Skeletal muscle tissue (tissue), 4 donors: ENCODE data around the gene PRMT3. TPM values are rescaled to one million over a fixed set of nuclear protein-coding genes. Genes with fewer than 3 reads are reported as not detected.
"Not testable (repeated sequence)": the region's sequence is repeated elsewhere in the genome, so short reads cannot be mapped to it uniquely, and the experiment has no call there.

Source experiments
- H3K27ac ChIP-seq: one replicate; pipeline ENCODE4 v1.7.0; 2013; ENCODE audit warnings: mild to moderate bottlenecking, low read depth, low read length, inconsistent platforms
- H3K27me3 ChIP-seq, 3 donors: one replicate each; pipeline ENCODE4 v1.7.0; 2013; ENCODE audit warnings: low read length in 3 of 3; ENCODE audit not compliant: control insufficient read depth in 3 of 3, insufficient read depth in 3 of 3
- H3K36me3 ChIP-seq, 3 donors: one replicate each; pipeline ENCODE4 v1.7.0; 2013; ENCODE audit warnings: low read length in 3 of 3; ENCODE audit not compliant: control insufficient read depth in 3 of 3, insufficient read depth in 3 of 3
- H3K4me1 ChIP-seq, 3 donors: one replicate each; pipeline ENCODE4 v1.7.0; 2013; ENCODE audit warnings: low read length in 3 of 3, mild to moderate bottlenecking in 3 of 3; ENCODE audit not compliant: control insufficient read depth in 3 of 3, insufficient read depth in 3 of 3
- H3K4me3 ChIP-seq, 3 donors: one replicate each; pipeline ENCODE4 v1.7.0; 2013; ENCODE audit warnings: low read length in 3 of 3
- H3K9ac ChIP-seq, 3 donors: one replicate each; pipeline ENCODE4 v1.7.0; 2013; ENCODE audit warnings: low read length in 3 of 3, mild to moderate bottlenecking in 3 of 3, moderate library complexity in 2 of 3, low read depth in 1 of 3
- H3K9me3 ChIP-seq, 3 donors: one replicate each; pipeline ENCODE4 v1.7.0; 2013; ENCODE audit warnings: low read length in 3 of 3; ENCODE audit not compliant: control insufficient read depth in 3 of 3
- total RNA-seq: library from RNA; depleted of rRNA; stranded (reverse); fragments of >200 nt; gene quantifications from one replicate; pipeline ENCODE4 v1.2.3, GENCODE V29; 2014
- donor health status: Osteomylitis.

The PRMT3 gene
- total RNA-seq, 1 donor from 2014 or later, result 17.2 TPM

DNA sequence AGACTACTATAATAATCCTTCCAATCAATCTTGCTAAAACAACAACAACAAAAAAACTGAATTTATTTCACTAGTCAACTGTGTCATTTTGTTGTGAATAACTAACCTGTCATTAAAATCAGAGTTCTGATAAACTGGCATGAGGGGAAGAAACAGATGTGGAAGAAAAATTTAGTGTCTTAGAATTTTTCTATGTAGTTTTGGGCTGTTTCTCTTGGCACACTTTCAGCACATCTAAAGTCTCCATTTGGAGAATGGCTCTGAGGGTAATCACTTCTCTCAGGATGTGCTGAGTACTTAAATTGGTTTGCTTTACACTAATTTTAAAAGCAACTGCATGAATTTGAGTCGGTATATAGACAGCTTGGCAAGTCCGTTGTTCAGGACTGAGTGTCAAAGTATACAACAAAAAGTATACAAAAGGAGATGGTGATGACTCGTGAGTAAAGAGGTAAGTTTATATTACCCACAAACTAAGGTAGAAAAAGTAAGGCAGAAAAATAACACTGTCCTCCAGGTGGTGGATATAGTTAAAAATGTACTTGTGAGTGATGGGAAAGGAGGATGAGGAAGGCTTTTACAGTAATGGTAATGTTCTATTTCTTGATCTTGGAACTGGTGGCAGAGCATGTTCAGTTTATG, 13.8 kb upstream of the PRMT3 start:
- Histone ChIP-seq H3K4me1 (no peaks in the 10 kb centered on the region), H3K27ac (no peak overlapping the region), H3K4me3 (no peak overlapping the region), H3K27me3 (no peaks in the 10 kb centered on the region), H3K36me3 (peaks cover 2 to 17% (median 8%) of the 10 kb centered on the region in 3 donors), H3K9me3 (no peaks in the 10 kb centered on the region), H3K9ac (no peak overlapping the region)

DNA sequence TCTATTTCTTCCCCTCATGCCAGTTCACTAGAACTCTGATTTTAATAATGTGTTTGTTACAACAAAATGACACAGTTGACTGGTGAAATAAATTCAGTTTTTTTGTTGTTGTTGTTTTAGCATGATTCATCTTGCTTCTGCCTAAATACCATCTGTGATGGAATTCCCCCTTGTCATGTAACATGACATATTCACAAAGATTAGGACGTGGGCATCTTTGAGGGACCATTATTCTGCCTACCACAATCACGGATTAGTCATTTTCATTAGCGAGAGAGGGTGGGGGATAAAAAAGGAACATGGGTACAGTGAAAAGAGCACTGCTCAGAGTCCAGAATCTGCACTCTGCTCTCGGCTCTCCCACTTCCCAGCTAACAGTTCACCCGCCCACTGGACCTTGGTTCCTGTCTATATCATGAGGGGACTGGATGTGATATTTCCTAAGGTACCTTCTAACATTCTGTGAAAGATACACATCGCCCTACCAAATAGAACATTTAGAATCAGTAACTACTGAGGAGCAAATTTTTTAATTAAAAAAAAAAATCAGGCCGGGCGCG, 12.7 kb upstream of the PRMT3 start:
- Histone ChIP-seq H3K27me3 (no peaks in the 10 kb centered on the region), H3K36me3 (peaks cover 6 to 28% (median 16%) of the 10 kb centered on the region in 3 donors), H3K9ac (no peak overlapping the region), H3K4me3 (no peak overlapping the region), H3K27ac (no peak overlapping the region), H3K9me3 (no peaks in the 10 kb centered on the region), H3K4me1 (no peaks in the 10 kb centered on the region)

DNA sequence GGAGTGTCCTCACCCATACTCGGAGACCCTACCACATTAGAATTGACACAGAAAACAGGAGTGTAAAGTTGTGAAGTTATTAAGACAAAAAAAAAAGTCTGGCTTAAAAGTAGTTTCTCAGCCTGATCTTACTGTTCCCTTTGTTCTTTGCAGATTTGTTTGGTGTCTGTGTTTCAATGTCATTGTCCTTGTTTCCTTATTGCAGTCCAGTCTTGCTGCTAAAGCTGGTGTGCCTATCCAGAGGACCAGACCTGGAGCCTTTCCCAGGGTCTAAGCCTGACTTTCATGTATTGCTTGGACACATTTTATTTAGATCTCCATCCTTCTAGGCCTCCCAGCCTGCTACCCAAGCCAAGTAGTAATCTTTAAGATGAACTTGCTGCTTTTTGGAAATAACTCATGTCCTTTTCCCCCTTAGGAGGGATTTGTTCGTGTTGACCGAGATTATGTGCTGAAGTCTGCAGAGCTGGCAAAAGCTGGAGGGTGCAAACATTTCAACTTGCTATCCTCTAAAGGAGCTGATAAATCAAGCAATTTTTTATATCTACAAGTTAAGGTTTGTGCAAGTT, 11.3 kb upstream of the PRMT3 start:
- Histone ChIP-seq H3K27me3 (no peaks in the 10 kb centered on the region), H3K27ac (no peak overlapping the region), H3K4me1 (no peaks in the 10 kb centered on the region), H3K9ac (no peak overlapping the region), H3K4me3 (no peak overlapping the region), H3K9me3 (no peaks in the 10 kb centered on the region), H3K36me3 (peaks cover 8 to 30% (median 19%) of the 10 kb centered on the region in 3 donors)

DNA sequence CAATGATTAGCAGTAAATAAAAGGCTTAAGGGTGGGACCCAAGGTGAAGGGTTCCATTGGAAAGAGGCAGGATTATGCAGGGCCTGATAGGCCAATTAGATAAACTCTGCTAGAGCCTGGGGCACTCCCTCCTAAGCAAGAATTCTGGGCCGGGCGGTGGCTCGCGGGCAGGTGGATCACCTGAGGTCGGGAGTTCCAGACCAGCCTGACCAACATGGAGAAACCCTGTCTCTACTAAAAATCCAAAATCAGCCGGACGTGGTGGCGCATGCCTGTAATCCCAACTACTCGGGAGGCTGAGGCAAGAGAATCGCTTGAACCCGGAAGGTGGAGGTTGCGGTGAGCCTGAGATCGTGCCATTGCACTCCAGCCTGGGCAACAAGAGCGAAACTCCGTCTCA, 1.5 kb upstream of the PRMT3 start:
- H3K9ac ChIP-seq, H3K4me3 ChIP-seq, H3K27me3 ChIP-seq, H3K27ac ChIP-seq, H3K9me3 ChIP-seq: not testable (repeated sequence)
- Histone ChIP-seq H3K4me1 (peaks cover 14 to 22% (median 16%) of the 10 kb centered on the region in 3 donors), H3K36me3 (peaks cover 3 to 22% (median 14%) of the 10 kb centered on the region in 3 donors)

DNA sequence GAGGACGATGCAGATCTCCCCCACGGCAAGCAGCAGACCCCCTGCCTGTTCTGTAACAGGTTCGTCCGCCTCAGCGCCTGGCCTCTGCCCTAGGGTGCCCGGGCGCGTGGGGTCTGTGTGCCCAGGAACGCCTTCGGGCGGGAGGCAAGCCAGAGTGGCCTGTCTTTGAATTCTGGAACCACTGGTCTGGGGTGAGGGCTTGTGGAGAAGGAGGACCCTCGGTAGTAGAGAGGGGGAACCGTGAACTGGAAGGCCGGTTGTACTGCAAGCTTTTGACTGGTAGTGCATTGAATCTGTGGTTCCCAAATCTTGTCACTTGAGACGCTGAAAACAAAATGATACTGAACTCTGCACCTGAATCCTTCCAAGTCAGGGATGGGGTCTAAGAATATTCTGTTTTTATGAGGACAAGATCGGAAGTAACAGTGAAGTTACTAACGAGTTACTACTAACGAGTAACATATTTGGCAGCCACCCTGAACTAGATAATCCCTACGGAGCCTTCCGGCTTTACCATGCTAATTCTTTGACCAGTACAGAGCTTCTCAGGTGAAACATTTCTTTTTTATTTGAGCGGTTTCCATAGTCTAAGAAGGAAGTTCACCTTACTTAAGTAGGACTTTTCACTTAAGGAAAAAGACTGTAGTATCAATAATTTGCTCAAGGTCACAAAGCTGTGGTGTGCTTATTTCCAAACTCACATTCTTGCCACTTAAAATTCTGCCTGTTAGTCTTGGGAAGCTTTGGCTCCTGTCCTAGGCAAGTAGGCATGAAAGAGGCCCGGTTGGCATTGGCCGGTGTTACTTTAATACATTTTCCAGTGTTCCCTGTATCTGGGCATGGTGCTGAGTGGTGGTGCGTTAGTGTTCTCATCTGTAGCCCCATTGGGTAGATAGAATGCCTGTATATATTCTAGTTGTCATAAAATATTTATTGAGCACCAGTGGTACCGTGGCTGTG, 860 bp downstream of the PRMT3 start:
- Histone ChIP-seq H3K9me3 (no peaks in the 10 kb centered on the region), H3K27me3 (no peaks in the 10 kb centered on the region), H3K4me3 (peak overlapping the region; percentile 79 to 98 (median 90)), H3K27ac (peak overlapping the region; percentile 90), H3K4me1 (peaks cover 14 to 22% (median 16%) of the 10 kb centered on the region in 3 donors), H3K36me3 (peaks cover 2 to 12% (median 6%) of the 10 kb centered on the region in 3 donors), H3K9ac (peak overlapping the region; percentile 81 to 92 (median 90))

DNA sequence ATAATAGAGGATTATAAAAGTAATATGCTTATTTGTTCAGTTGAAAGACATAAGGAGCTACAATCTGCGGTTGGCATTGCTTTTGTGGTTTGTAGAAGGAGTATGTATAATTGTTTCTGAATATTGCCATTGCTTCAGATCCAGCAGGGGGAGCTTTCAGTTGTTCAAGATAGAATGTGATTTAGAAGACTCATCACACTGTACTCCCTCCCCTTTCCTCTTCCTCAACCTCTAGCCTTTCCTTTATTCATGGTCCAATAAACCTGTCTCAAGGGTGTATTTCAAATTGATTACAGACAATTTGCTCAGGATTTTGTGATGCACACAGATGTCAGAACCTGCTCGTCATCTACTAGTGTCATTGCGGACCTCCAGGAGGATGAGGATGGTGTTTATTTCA, 9.8 kb downstream of the PRMT3 start:
- H3K4me1 ChIP-seq, result no peaks in the 10 kb centered on the region
- no peaks in the 10 kb centered on the region for H3K9me3 ChIP-seq
- peaks cover 7 to 33% (median 16%) of the 10 kb centered on the region in 3 donors for H3K36me3 ChIP-seq
- H3K27me3 ChIP-seq, result no peaks in the 10 kb centered on the region
- no peak overlapping the region for H3K9ac ChIP-seq
- H3K27ac ChIP-seq, result no peak overlapping the region
- no peak overlapping the region for H3K4me3 ChIP-seq

DNA sequence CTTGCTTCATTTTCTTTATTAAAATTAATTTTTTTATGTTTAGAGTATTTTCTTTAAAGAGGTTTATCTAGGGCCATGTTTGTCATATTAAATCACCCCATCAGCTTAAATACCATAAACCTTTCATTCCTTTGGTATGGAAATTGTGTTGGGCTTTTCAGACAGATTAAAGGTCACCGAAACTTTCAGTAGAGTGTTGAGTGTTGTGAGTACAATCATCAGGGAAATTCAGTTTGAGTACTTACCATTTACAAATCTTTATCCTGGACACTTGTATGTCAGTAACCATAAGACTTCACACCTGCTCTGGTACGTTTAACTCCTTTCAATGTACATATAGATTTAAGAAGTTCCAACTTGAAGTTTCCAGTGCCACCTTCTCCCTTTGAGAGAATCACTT, 12.0 kb downstream of the PRMT3 start:
- Histone ChIP-seq H3K36me3 (peaks cover 8 to 34% (median 20%) of the 10 kb centered on the region in 3 donors), H3K4me1 (no peaks in the 10 kb centered on the region), H3K9me3 (no peaks in the 10 kb centered on the region)

DNA sequence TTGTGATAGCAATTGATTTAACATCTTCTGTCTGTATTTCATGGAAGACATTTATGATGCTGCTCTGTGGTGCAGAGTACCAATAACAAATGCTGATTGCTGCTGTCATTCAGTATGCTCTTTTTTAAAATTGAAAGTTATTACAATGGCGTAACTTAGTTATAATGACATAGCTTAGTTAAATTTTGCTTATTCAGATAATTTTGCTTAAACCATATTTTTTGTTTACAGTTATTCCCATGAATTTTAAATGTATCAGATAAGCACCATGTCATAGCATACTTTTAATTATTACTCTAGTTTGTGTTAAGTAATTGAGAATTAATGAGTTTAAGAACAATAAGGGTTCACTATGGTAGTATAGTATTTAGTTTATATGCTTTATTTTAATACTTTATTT, 15.5 kb downstream of the PRMT3 start:
- H3K27ac ChIP-seq, result no peak overlapping the region
- H3K9ac ChIP-seq, result no peak overlapping the region
- no peak overlapping the region for H3K4me3 ChIP-seq
- H3K27me3 ChIP-seq, result no peaks in the 10 kb centered on the region
- peaks cover 10 to 23% (median 16%) of the 10 kb centered on the region in 3 donors for H3K36me3 ChIP-seq
- H3K4me1 ChIP-seq, result no peaks in the 10 kb centered on the region
- H3K9me3 ChIP-seq, result no peaks in the 10 kb centered on the region

More for the DNA sequence above, 12.0 kb downstream of the PRMT3 start:
- H3K27ac ChIP-seq, result no peak overlapping the region
- H3K4me3 ChIP-seq, result no peak overlapping the region
- no peak overlapping the region for H3K9ac ChIP-seq
- no peaks in the 10 kb centered on the region for H3K27me3 ChIP-seq

DNA sequence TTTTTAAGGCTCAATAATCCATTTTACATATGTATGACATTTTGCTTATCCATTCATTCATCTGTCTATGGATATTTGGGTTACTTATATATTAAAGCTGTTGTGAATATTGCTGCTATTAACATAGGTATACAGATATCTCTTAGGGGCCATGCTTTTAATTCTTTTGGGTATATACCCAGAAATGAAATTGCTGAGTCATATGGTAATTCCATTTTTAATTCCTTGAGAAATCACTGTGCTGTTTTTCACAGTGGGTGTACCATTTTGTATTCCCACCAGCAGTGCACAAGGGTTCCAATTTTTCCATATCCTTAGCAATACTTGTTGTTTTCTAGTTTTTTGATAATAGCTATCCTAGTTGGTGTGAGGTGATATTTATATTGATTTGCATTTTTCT, 19.0 kb downstream of the PRMT3 start:
- peaks cover 10 to 25% (median 17%) of the 10 kb centered on the region in 3 donors for H3K36me3 ChIP-seq
- H3K9ac ChIP-seq, result no peak overlapping the region
- no peak overlapping the region for H3K27ac ChIP-seq
- no peaks in the 10 kb centered on the region for H3K9me3 ChIP-seq
- H3K27me3 ChIP-seq, result no peaks in the 10 kb centered on the region
- H3K4me1 ChIP-seq, result no peaks in the 10 kb centered on the region
- no peak overlapping the region for H3K4me3 ChIP-seq
